Neutrophil (primary cell): Measurements from ENCODE around the gene TMEM43.

Experiments used
- H3K27ac ChIP-seq: fragments of 200-600 bp; sonication (generic); 2 replicates; pipeline ENCODE4 v1.5.1; 2016; ENCODE audit warnings: mild to moderate bottlenecking, moderate library complexity
- H3K27me3 ChIP-seq: fragments of 200-600 bp; sonication (generic); 2 replicates; pipeline ENCODE4 v1.6.0; 2016; ENCODE audit warnings: mild to moderate bottlenecking
- H3K36me3 ChIP-seq: fragments of 200-600 bp; sonication (generic); 2 replicates; pipeline ENCODE4 v1.5.1; 2017
- H3K4me1 ChIP-seq, 2 experiments: fragments of 200-600 bp in 1 of 2; sonication (generic) in 1 of 2; 1 replicate in 1 of 2; 2 replicates in 1 of 2; pipeline versions ENCODE4 v1.5.1 to v1.6.1; 2013 to 2016; ENCODE audit warnings: low read depth in 1 of 2, low read length in 1 of 2, mild to moderate bottlenecking in 1 of 2, moderate library complexity in 1 of 2; ENCODE audit not compliant: control insufficient read depth in 1 of 2, insufficient read depth in 1 of 2
- H3K4me3 ChIP-seq, 2 experiments: fragments of 200-600 bp in 1 of 2; sonication (generic) in 1 of 2; 1 replicate in 1 of 2; 2 replicates in 1 of 2; pipeline ENCODE4 v1.5.1; 2013 to 2016; ENCODE audit warnings: low read depth in 1 of 2, low read length in 1 of 2, mild to moderate bottlenecking in 1 of 2, moderate library complexity in 1 of 2
- H3K9me3 ChIP-seq: fragments of 200-600 bp; sonication (generic); 2 replicates; pipeline ENCODE4 v1.5.1; 2016
- CTCF ChIP-seq: fragments of 200-600 bp; sonication (generic); IDR thresholded peaks from 2 replicates; pipeline ENCODE4 v1.5.1; 2016; ENCODE audit warnings: antibody characterized with exemption

Gene TMEM43

GRCh38 chr3:14145236-14145635 is 20.4 kb downstream of the TMEM43 start:
- Histone ChIP-seq H3K4me3 (peak overlapping the region; percentile 77 to 84), H3K9me3 (no peaks in the 10 kb centered on the region), H3K27ac (peak overlapping the region; percentile 99), H3K36me3 (peaks cover 65% of the 10 kb centered on the region), H3K27me3 (no peaks in the 10 kb centered on the region), H3K4me1 (peaks cover 48 to 49% of the 10 kb centered on the region in 2 experiments)
- TF ChIP-seq CTCF, result no peak

DNA sequence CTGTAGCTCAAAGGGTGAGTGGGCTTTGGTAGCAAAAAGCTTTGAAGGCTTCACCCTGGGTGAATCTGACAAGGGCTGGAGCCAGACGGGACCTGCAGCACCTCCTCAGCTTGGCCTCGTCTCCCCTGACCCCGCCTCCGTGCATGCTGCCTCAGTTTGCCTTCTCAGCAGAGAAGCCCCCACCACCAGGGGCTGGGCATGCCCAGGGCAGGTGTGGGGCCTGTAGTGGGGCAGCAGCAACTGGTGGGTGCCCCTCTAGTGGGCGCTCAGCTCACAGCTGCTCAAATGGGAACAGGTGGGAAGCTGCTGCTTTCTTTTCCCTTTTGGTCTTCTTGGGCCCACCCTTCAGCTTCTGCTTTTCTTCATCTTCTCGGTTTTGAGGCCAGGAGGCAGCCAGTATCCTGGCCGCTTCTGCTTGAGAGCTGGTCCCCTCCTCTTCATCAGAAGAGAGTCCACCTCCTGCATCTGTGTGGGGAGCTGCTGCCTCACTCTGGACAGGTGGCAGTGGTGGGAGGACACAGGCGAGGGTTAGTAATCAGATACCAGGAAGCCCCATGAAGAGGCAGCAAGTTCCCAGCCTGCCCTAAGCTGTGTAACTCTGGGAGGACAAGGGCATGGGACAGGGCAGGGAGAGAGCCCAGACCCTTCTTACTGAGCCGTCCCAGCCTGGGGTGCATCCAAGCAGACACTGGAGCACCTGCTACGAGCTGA is 21.0 kb downstream of the TMEM43 start:
- peak overlapping the region; percentile 77 to 84 for H3K4me3 ChIP-seq
- H3K4me1 ChIP-seq, result peaks cover 48 to 49% of the 10 kb centered on the region in 2 experiments
- peaks cover 59% of the 10 kb centered on the region for H3K36me3 ChIP-seq
- no peaks in the 10 kb centered on the region for H3K9me3 ChIP-seq
- peak; percentile 16 for TF ChIP-seq CTCF
- peak overlapping the region; percentile 99 for H3K27ac ChIP-seq
- no peaks in the 10 kb centered on the region for H3K27me3 ChIP-seq

- H3K4me3 ChIP-seq, result peak overlapping the region; percentile 77 to 84
- peaks cover 48 to 49% of the 10 kb centered on the region in 2 experiments for H3K4me1 ChIP-seq
- no peaks in the 10 kb centered on the region for H3K9me3 ChIP-seq
- peaks cover 57% of the 10 kb centered on the region for H3K36me3 ChIP-seq
- no peak for TF ChIP-seq CTCF
- H3K27me3 ChIP-seq, result no peaks in the 10 kb centered on the region
- H3K27ac ChIP-seq, result peak overlapping the region; percentile 99
These were observed 21.7 kb downstream of the TMEM43 start for GRCh38 chr3:14146381-14147065.

DNA sequence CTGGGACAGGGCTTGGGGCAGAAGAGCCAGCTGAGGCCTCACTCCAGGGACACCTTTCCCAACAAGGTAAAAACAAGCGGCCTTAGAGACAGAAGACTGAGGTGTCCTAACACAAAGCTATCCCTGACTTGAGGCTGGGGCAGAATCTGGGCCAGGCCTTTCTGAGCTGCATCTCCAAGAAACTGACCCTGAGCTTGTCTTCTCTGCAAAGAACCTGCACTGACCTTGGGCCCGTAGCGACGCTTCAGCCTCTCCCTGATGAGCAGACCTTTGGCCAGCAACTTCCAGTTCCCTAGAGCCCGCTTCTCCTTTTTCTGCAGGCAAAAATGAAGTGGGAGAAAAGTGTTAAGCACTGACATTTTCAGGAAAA is 22.2 kb downstream of the TMEM43 start:
- H3K36me3 ChIP-seq, result peaks cover 57% of the 10 kb centered on the region
- H3K27ac ChIP-seq, result peak overlapping the region; percentile 99
- H3K27me3 ChIP-seq, result no peaks in the 10 kb centered on the region
- H3K4me1 ChIP-seq, result peaks cover 48 to 49% of the 10 kb centered on the region in 2 experiments
- TF ChIP-seq CTCF, result no peak
- peak overlapping the region in 1 of 2 experiments; percentile 11 for H3K4me3 ChIP-seq
- H3K9me3 ChIP-seq, result no peaks in the 10 kb centered on the region

DNA sequence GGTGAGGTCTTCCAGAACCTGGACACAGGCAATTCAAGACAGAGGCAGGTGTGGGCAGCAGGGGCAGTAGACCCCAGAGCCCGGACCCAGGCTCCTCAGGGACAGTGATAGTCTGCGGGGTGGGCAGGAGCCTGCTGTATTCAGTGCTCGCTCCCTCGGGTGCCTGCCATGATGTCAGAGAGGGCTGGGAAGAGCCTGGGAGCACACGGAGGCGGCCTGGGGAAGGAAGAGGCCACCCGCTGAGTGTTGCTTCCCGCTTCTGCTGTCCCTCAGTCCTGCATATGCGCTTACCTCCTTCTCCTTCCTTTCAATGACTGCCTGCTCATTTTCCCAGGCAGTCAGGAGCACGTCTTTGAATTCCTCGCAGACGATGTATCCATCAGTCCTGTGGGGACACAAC is 22.8 kb downstream of the TMEM43 start:
- Histone ChIP-seq H3K27me3 (no peaks in the 10 kb centered on the region), H3K4me1 (peaks cover 42 to 47% of the 10 kb centered on the region in 2 experiments), H3K9me3 (no peaks in the 10 kb centered on the region), H3K27ac (peak overlapping the region; percentile 99), H3K36me3 (peaks cover 57% of the 10 kb centered on the region), H3K4me3 (no peak overlapping the region)
- no peak for TF ChIP-seq CTCF
